Measurements from ENCODE around the gene SYT14.

Gene SYT14

DNA sequence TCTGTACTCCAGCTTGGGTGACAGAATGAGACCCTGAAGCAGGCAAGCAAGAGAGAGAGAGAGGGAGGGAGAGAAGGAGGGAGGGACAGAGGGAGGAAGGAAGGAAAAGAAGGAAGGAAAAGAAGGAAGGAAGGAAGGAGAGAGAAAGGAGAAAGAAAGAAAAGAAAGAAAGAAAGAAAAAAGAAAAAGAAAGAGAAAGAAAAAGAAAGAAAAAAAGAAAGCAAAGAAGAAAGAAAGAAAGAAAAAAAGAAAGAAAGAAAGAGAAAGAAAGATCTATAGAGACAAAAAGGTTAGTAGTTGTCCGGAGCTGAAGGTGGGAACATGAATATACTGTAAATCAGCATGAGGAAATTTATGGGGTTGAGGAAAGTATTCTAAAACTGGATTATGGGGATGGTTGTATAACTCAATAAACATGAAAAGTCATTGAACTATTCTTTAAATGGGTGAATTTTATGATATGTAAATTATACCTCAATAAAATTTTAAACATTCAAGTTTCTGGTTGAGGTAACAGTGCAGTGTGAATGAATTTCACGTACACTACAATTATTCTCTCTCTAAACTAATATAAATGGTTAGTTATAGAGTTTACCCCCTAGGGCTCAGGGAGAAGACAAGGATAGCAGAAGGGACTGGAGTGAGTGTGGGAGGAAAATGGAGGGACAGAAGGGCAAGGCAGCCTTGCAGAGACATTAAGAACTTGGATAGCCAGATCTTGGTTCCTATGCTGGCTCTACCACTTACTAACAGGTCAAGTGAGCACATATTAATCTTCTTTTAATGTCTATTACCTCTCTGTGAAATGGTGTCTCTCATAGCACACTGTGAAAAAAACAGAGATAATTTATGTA lies 269.8 kb downstream of the SYT14 start:
- Histone ChIP-seq H3K9ac (no peak overlapping the region), H4K20me1 (ENCODE audit: insufficient read depth) (no peaks in the 10 kb centered on the region), H2AFZ (ENCODE audit: low read depth) (no peak overlapping the region), H3K27ac (no peak overlapping the region), H3K27me3 (ENCODE audit: insufficient read depth, low read depth) (no peaks in the 10 kb centered on the region), H3K79me2 (ENCODE audit: insufficient read depth, low read depth) (no peaks in the 10 kb centered on the region), H3K4me3 (IDR thresholded peaks at IDR 0.05; ENCODE audit: insufficient read depth, low read depth, low read length) (no peak overlapping the region), H3K4me1 (ENCODE audit: low read depth, poor library complexity, severe bottlenecking) (no peaks in the 10 kb centered on the region), H3K36me3 (ENCODE audit: insufficient read depth) (no peaks in the 10 kb centered on the region), H3K4me2 (no peak overlapping the region)
- TF ChIP-seq, protein P1, sequence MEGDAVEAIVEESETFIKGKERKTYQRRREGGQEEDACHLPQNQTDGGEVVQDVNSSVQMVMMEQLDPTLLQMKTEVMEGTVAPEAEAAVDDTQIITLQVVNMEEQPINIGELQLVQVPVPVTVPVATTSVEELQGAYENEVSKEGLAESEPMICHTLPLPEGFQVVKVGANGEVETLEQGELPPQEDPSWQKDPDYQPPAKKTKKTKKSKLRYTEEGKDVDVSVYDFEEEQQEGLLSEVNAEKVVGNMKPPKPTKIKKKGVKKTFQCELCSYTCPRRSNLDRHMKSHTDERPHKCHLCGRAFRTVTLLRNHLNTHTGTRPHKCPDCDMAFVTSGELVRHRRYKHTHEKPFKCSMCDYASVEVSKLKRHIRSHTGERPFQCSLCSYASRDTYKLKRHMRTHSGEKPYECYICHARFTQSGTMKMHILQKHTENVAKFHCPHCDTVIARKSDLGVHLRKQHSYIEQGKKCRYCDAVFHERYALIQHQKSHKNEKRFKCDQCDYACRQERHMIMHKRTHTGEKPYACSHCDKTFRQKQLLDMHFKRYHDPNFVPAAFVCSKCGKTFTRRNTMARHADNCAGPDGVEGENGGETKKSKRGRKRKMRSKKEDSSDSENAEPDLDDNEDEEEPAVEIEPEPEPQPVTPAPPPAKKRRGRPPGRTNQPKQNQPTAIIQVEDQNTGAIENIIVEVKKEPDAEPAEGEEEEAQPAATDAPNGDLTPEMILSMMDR (conservative IDR thresholded peaks at IDR 0.05; ENCODE audit: low read depth, low read length): no peak

DNA sequence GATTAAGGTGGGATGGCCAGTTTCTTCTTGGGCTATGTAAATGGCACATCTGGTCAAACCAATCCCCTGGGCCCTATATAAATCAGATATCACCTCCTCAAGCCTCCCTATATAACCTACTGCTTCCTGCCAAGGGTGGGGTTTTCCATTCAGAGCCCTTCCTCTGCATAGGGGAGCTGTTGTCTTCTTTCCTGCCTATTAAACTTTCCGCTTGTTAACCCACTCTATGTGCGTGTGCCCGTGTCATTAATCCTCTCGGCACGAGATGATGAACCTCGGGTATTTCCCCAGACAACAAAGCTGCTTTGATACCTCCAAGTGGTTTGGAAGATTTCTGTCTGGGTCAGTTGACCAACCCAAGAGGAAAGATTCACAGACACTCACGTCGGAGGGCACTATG lies 275.3 kb downstream of the SYT14 start:
- no peak overlapping the region for H3K4me3 ChIP-seq (IDR thresholded peaks at IDR 0.05; ENCODE audit: insufficient read depth, low read depth, low read length)
- no peak overlapping the region for H3K27ac ChIP-seq
- H3K4me1 ChIP-seq (ENCODE audit: low read depth, poor library complexity, severe bottlenecking): no peaks in the 10 kb centered on the region
- no peaks in the 10 kb centered on the region for H3K79me2 ChIP-seq (ENCODE audit: insufficient read depth, low read depth)
- no peak overlapping the region for H2AFZ ChIP-seq (ENCODE audit: low read depth)
- no peaks in the 10 kb centered on the region for H3K36me3 ChIP-seq (ENCODE audit: insufficient read depth)
- no peaks in the 10 kb centered on the region for H4K20me1 ChIP-seq (ENCODE audit: insufficient read depth)
- no peak overlapping the region for H3K4me2 ChIP-seq
- H3K9ac ChIP-seq: no peak overlapping the region
- TF ChIP-seq, protein P1 (conservative IDR thresholded peaks at IDR 0.05; ENCODE audit: low read depth, low read length): no peak
- H3K27me3 ChIP-seq (ENCODE audit: insufficient read depth, low read depth): no peaks in the 10 kb centered on the region

DNA sequence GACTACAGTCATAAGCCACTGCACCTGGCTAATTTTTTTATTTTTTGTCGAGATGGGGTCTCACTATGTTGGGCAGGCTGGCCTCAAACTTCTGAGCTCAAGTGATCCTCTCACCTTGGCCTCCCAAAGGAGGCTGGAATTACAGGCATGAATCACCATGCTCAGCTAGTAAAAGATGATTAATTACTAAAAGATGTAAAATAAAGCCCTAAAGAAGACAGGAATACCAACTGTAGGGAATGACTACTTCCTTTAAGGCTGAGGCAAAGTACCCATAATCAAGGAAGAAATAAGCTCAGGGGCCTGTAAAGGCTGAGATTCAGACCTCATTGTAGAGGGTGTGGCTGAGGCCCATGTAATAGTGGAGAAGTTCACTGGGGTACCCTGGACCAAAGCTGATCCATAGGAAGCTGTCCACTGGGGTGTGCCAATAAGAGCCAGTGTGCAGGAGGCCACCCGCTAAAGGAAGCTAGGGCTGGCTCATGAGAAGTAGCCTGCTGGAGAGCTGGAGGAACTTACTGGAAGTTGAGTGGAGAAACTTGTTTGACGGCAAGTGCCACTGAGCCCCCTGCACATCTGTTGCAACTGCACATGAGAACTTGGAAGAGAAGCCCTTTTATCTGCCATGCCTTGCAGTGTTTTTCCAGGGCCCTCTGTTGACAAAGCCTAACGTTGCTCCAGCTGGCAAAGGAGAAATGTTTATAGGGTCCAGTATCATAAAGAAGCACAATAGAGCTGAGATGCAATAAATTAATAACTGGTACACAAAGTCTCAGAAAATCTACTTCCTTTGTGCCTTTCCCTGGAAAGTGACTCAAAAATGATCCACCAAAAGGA lies 276.8 kb downstream of the SYT14 start:
- H3K9ac ChIP-seq: no peak overlapping the region
- TF ChIP-seq, protein P1 (conservative IDR thresholded peaks at IDR 0.05; ENCODE audit: low read depth, low read length): no peak
- H2AFZ ChIP-seq (ENCODE audit: low read depth): no peak overlapping the region
- H3K36me3 ChIP-seq (ENCODE audit: insufficient read depth): no peaks in the 10 kb centered on the region
- H3K4me3 ChIP-seq (IDR thresholded peaks at IDR 0.05; ENCODE audit: insufficient read depth, low read depth, low read length): no peak overlapping the region
- H3K4me2 ChIP-seq: no peak overlapping the region
- H4K20me1 ChIP-seq (ENCODE audit: insufficient read depth): no peaks in the 10 kb centered on the region
- H3K27ac ChIP-seq: no peak overlapping the region
- no peaks in the 10 kb centered on the region for H3K4me1 ChIP-seq (ENCODE audit: low read depth, poor library complexity, severe bottlenecking)
- H3K79me2 ChIP-seq (ENCODE audit: insufficient read depth, low read depth): no peaks in the 10 kb centered on the region
- H3K27me3 ChIP-seq (ENCODE audit: insufficient read depth, low read depth): no peaks in the 10 kb centered on the region

DNA sequence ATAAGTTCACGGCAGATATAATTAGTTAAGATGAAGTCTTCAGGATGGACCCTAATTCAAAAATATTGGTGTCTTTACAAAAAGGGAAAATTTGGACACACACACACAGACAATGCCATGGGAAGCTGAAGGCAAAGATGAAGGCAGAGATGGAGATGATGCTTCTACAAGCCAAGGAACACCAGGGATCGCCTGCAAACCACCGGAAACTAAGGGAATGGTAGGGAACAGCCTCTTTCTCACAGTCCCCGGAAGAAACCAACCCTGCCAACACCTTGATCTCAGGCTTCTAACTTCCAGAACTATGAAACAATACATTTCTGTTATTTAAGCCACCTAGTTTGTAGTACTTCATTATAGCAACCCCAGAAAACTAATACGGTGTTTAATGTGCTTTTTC lies 279.5 kb downstream of the SYT14 start:
- H3K27ac ChIP-seq: no peak overlapping the region
- H3K27me3 ChIP-seq (ENCODE audit: insufficient read depth, low read depth): no peaks in the 10 kb centered on the region
- H3K4me3 ChIP-seq (IDR thresholded peaks at IDR 0.05; ENCODE audit: insufficient read depth, low read depth, low read length): no peak overlapping the region
- no peak overlapping the region for H3K9ac ChIP-seq
- H4K20me1 ChIP-seq (ENCODE audit: insufficient read depth): no peaks in the 10 kb centered on the region
- H3K36me3 ChIP-seq (ENCODE audit: insufficient read depth): no peaks in the 10 kb centered on the region
- H3K79me2 ChIP-seq (ENCODE audit: insufficient read depth, low read depth): no peaks in the 10 kb centered on the region
- no peak overlapping the region for H2AFZ ChIP-seq (ENCODE audit: low read depth)
- H3K4me1 ChIP-seq (ENCODE audit: low read depth, poor library complexity, severe bottlenecking): no peaks in the 10 kb centered on the region
- TF ChIP-seq, protein P1 (conservative IDR thresholded peaks at IDR 0.05; ENCODE audit: low read depth, low read length): no peak
- no peak overlapping the region for H3K4me2 ChIP-seq

Measured in KMS-11 (cell line).